ENCODE data around the gene ALKBH1.

ALKBH1 gene

DNA sequence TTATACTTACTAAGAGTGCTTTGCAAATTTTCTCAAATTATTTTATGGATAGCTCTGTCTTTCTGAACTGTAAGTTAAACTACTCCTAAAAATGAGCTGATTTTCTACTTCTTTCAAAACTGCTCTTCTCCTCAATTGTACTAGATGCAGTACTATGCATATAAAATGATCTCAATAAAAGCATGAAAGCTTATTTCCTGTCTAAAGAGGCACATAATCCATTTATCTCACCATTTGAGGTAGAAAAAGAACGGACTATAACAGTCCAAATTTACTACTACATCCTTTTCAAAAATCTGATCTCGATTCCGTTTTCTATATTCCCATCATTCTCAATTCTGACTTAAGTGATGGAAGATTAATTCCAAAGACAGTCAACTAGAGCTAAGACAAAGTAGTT, 14.5 kb upstream of the ALKBH1 start:
- Histone ChIP-seq H2BK12ac (ENCODE audit: low read length) (no peak overlapping the region), H2BK15ac (ENCODE audit: low read length) (no peak overlapping the region), H3K23ac (ENCODE audit: low read depth, low read length, poor library complexity) (no peak overlapping the region), H2BK5ac (ENCODE audit: low read length) (no peak overlapping the region), H3K18ac (ENCODE audit: low read length) (no peak overlapping the region), H3K14ac (ENCODE audit: low read length) (no peak overlapping the region), H3K79me1 (ENCODE audit: low read depth, low read length) (peaks cover 4% of the 10 kb centered on the region), H2BK120ac (ENCODE audit: low read depth, low read length) (no peak overlapping the region), H3K9ac (ENCODE audit: low read depth, low read length, poor library complexity) (no peak overlapping the region), H3K9me3 (replicated peaks in 1 of 2; ENCODE audit: control insufficient read depth in 2 of 2, insufficient read depth in 1 of 2, low read depth in 1 of 2, low read length in 2 of 2) (no peaks in the 10 kb centered on the region), H2AK5ac (ENCODE audit: low read depth, low read length) (no peak overlapping the region), H3K36me3 (replicated peaks in 1 of 2; ENCODE audit: control insufficient read depth in 2 of 2, insufficient read depth in 2 of 2, low read length in 2 of 2) (peaks cover 23 to 99% of the 10 kb centered on the region in 2 donors), H4K8ac (ENCODE audit: low read depth, low read length) (no peak overlapping the region), H3K4me1 (ENCODE audit: control insufficient read depth in 2 of 2, insufficient read depth in 1 of 2, low read depth in 1 of 2, low read length in 2 of 2) (no peaks in the 10 kb centered on the region), H3K27me3 (ENCODE audit: control insufficient read depth in 3 of 3, insufficient read depth in 3 of 3, low read depth in 1 of 3, low read length in 3 of 3) (no peaks in the 10 kb centered on the region), H4K91ac (ENCODE audit: low read depth, low read length, poor library complexity) (no peak overlapping the region), H2AFZ (ENCODE audit: low read length) (no peak overlapping the region), H3K4ac (ENCODE audit: low read length) (no peak overlapping the region), H3K27ac (replicated peaks; ENCODE audit: low read length) (no peak overlapping the region), H3K4me3 (ENCODE audit: low read length in 2 of 2) (no peak overlapping the region), H3K4me2 (ENCODE audit: insufficient read depth, low read length, poor library complexity, severe bottlenecking) (no peak overlapping the region)
- no peak for DNase-seq (ENCODE audit: low spot score)
- WGBS, 2 donors (ENCODE audit: extremely low coverage in 2 of 2, insufficient read length in 2 of 2, insufficient replicate concordance in 1 of 2) = 100% methylated on average over 2 of the region's 3 CpGs; no CpG with 5 or more reads in 1 of the 2 donors

DNA sequence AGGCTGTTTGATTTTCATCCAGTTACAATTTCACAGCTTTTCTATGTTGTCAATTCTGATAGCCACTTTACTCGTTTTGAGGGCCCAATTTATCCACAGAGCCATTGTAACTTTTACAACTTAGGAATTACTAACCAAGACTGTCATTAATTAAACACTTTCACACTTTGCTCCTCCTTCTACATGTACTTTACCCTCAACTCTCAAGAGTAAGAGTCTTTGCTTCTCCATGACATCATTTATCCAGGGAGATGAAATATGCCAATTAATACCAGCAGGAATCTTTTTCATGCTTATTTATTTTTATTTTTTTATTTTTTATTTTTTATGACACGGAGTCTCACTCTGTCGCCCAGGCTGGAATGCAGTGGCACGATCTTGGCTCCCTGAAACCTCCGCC, 13.6 kb upstream of the ALKBH1 start:
- no peak overlapping the region for H3K27ac ChIP-seq (replicated peaks; ENCODE audit: low read length)
- H3K4me3 ChIP-seq (ENCODE audit: low read length in 2 of 2) = no peak overlapping the region
- no peaks in the 10 kb centered on the region for H3K27me3 ChIP-seq (ENCODE audit: control insufficient read depth in 3 of 3, insufficient read depth in 3 of 3, low read depth in 1 of 3, low read length in 3 of 3)
- H3K36me3 ChIP-seq (replicated peaks in 1 of 2; ENCODE audit: control insufficient read depth in 2 of 2, insufficient read depth in 2 of 2, low read length in 2 of 2) = peaks cover 20 to 99% of the 10 kb centered on the region in 2 donors
- no peak overlapping the region for H3K9ac ChIP-seq (ENCODE audit: low read depth, low read length, poor library complexity)
- no peak overlapping the region for H2BK12ac ChIP-seq (ENCODE audit: low read length)
- no peak overlapping the region for H2AK5ac ChIP-seq (ENCODE audit: low read depth, low read length)
- WGBS, 2 donors (ENCODE audit: extremely low coverage in 2 of 2, insufficient read length in 2 of 2, insufficient replicate concordance in 1 of 2) = no CpG with 5 or more reads among the region's 5 CpGs
- H2BK120ac ChIP-seq (ENCODE audit: low read depth, low read length) = no peak overlapping the region
- H3K18ac ChIP-seq (ENCODE audit: low read length) = no peak overlapping the region
- no peaks in the 10 kb centered on the region for H3K4me1 ChIP-seq (ENCODE audit: control insufficient read depth in 2 of 2, insufficient read depth in 1 of 2, low read depth in 1 of 2, low read length in 2 of 2)
- H3K4ac ChIP-seq (ENCODE audit: low read length) = no peak overlapping the region
- no peak overlapping the region for H4K91ac ChIP-seq (ENCODE audit: low read depth, low read length, poor library complexity)
- H3K4me2 ChIP-seq (ENCODE audit: insufficient read depth, low read length, poor library complexity, severe bottlenecking) = no peak overlapping the region
- H2AFZ ChIP-seq (ENCODE audit: low read length) = no peak overlapping the region
- no peak overlapping the region for H3K23ac ChIP-seq (ENCODE audit: low read depth, low read length, poor library complexity)
- H2BK5ac ChIP-seq (ENCODE audit: low read length) = no peak overlapping the region
- no peak overlapping the region for H4K8ac ChIP-seq (ENCODE audit: low read depth, low read length)
- no peak overlapping the region for H2BK15ac ChIP-seq (ENCODE audit: low read length)
- H3K9me3 ChIP-seq (replicated peaks in 1 of 2; ENCODE audit: control insufficient read depth in 2 of 2, insufficient read depth in 1 of 2, low read depth in 1 of 2, low read length in 2 of 2) = no peaks in the 10 kb centered on the region
- H3K14ac ChIP-seq (ENCODE audit: low read length) = no peak overlapping the region
- no peak for DNase-seq (ENCODE audit: low spot score)
- H3K79me1 ChIP-seq (ENCODE audit: low read depth, low read length) = peaks cover 4% of the 10 kb centered on the region

DNA sequence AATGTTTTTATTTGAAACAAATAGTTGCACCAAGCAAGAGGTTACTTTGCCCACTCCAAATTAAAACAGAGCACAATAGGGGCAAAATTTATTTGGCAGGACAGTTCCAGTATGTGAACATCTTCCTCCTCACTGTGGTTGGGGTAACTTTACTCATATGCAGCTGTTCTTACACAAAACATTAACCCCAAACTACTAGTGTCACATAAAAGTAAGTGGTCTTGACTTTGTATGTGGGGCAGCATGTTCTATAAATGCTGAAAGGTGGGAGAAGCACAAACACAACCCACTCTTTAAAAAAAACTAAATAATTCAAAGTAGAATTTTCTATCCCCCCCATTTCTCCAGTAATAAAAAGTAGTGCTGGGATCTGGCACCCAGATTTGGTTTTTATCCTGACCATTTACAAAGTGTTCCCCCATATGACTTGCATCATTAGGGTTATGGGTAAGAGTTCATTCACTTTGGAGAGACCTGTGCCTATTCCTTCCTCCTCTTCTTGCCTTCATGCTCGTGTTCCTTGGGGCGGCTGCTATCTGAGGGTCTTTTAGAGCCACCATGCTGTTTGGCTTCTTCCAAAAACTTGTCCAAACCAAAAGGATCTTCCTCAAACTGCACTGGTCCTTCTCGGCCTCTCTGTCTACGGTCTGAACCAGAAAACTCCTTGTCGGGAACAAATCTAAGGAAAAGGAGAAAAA, 9.9 kb upstream of the ALKBH1 start:
- Histone ChIP-seq H3K27ac (replicated peaks; ENCODE audit: low read length) (no peak overlapping the region), H3K4me3 (ENCODE audit: low read length in 2 of 2) (no peak overlapping the region), H3K23ac (ENCODE audit: low read depth, low read length, poor library complexity) (no peak overlapping the region), H2BK5ac (ENCODE audit: low read length) (no peak overlapping the region), H4K8ac (ENCODE audit: low read depth, low read length) (no peak overlapping the region), H2BK12ac (ENCODE audit: low read length) (no peak overlapping the region), H3K18ac (ENCODE audit: low read length) (no peak overlapping the region), H3K9ac (ENCODE audit: low read depth, low read length, poor library complexity) (no peak overlapping the region), H3K36me3 (replicated peaks in 1 of 2; ENCODE audit: control insufficient read depth in 2 of 2, insufficient read depth in 2 of 2, low read length in 2 of 2) (peaks cover 12 to 98% of the 10 kb centered on the region in 2 donors), H4K91ac (ENCODE audit: low read depth, low read length, poor library complexity) (no peak overlapping the region), H3K27me3 (ENCODE audit: control insufficient read depth in 3 of 3, insufficient read depth in 3 of 3, low read depth in 1 of 3, low read length in 3 of 3) (no peaks in the 10 kb centered on the region), H2BK120ac (ENCODE audit: low read depth, low read length) (no peak overlapping the region), H3K79me1 (ENCODE audit: low read depth, low read length) (peaks cover 2% of the 10 kb centered on the region), H2BK15ac (ENCODE audit: low read length) (no peak overlapping the region), H3K4me1 (ENCODE audit: control insufficient read depth in 2 of 2, insufficient read depth in 1 of 2, low read depth in 1 of 2, low read length in 2 of 2) (no peaks in the 10 kb centered on the region), H3K9me3 (replicated peaks in 1 of 2; ENCODE audit: control insufficient read depth in 2 of 2, insufficient read depth in 1 of 2, low read depth in 1 of 2, low read length in 2 of 2) (no peaks in the 10 kb centered on the region), H2AK5ac (ENCODE audit: low read depth, low read length) (no peak overlapping the region), H2AFZ (ENCODE audit: low read length) (no peak overlapping the region), H3K14ac (ENCODE audit: low read length) (no peak overlapping the region), H3K4me2 (ENCODE audit: insufficient read depth, low read length, poor library complexity, severe bottlenecking) (no peak overlapping the region), H3K4ac (ENCODE audit: low read length) (no peak overlapping the region)
- DNase-seq (ENCODE audit: low spot score) = no peak
- WGBS, 2 donors (ENCODE audit: extremely low coverage in 2 of 2, insufficient read length in 2 of 2, insufficient replicate concordance in 1 of 2) = no CpG with 5 or more reads among the region's 5 CpGs

DNA sequence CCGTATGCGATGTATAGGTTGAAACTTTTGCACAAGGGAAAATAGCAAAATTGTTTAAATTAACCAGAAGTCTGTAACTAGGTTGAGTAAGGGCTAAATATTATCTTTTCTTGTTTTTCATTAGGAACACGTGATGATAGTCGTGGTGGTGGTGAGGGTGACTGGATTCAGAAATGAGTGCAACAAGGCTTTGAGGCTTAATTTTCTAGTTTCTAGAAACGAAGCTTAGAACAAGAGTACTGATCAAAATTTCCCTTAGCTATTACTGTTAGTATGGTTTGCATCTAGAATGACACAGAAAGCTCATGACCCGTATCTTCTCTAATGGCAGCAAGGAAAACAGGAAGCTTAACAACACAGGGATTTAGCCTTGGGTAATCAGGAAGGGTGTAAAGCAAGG, 7.1 kb upstream of the ALKBH1 start:
- Histone ChIP-seq H2BK5ac (ENCODE audit: low read length) (no peak overlapping the region), H3K27ac (replicated peaks; ENCODE audit: low read length) (no peak overlapping the region), H3K4me1 (ENCODE audit: control insufficient read depth in 2 of 2, insufficient read depth in 1 of 2, low read depth in 1 of 2, low read length in 2 of 2) (peaks cover 0 to 2% of the 10 kb centered on the region in 2 donors), H3K4ac (ENCODE audit: low read length) (no peak overlapping the region), H2BK120ac (ENCODE audit: low read depth, low read length) (no peak overlapping the region), H3K23ac (ENCODE audit: low read depth, low read length, poor library complexity) (no peak overlapping the region), H3K18ac (ENCODE audit: low read length) (no peak overlapping the region), H3K14ac (ENCODE audit: low read length) (no peak overlapping the region), H4K91ac (ENCODE audit: low read depth, low read length, poor library complexity) (no peak overlapping the region), H3K4me3 (ENCODE audit: low read length in 2 of 2) (no peak overlapping the region), H2BK15ac (ENCODE audit: low read length) (no peak overlapping the region), H3K4me2 (ENCODE audit: insufficient read depth, low read length, poor library complexity, severe bottlenecking) (no peak overlapping the region), H3K79me1 (ENCODE audit: low read depth, low read length) (peaks cover 2% of the 10 kb centered on the region), H3K9ac (ENCODE audit: low read depth, low read length, poor library complexity) (no peak overlapping the region), H3K9me3 (replicated peaks in 1 of 2; ENCODE audit: control insufficient read depth in 2 of 2, insufficient read depth in 1 of 2, low read depth in 1 of 2, low read length in 2 of 2) (no peaks in the 10 kb centered on the region), H2AK5ac (ENCODE audit: low read depth, low read length) (no peak overlapping the region), H3K36me3 (replicated peaks in 1 of 2; ENCODE audit: control insufficient read depth in 2 of 2, insufficient read depth in 2 of 2, low read length in 2 of 2) (peaks cover 18 to 94% of the 10 kb centered on the region in 2 donors), H4K8ac (ENCODE audit: low read depth, low read length) (no peak overlapping the region), H2AFZ (ENCODE audit: low read length) (no peak overlapping the region), H3K27me3 (ENCODE audit: control insufficient read depth in 3 of 3, insufficient read depth in 3 of 3, low read depth in 1 of 3, low read length in 3 of 3) (no peaks in the 10 kb centered on the region), H2BK12ac (ENCODE audit: low read length) (no peak overlapping the region)
- DNase-seq (ENCODE audit: low spot score) = no peak
- WGBS, 2 donors (ENCODE audit: extremely low coverage in 2 of 2, insufficient read length in 2 of 2, insufficient replicate concordance in 1 of 2) = no CpG with 5 or more reads among the region's 6 CpGs

Data from neuronal stem cell (in vitro differentiated cells).